ACC112 (cell line): ENCODE results near the gene SNX9.
"Not testable (repeated sequence)": the region's sequence is repeated elsewhere in the genome, so short reads cannot be mapped to it uniquely, and the experiment has no call there.

ENCODE experiments used
- H2AFZ ChIP-seq: fragments of 200-600 bp; sonication (generic); one replicate; pipeline ENCODE4 v1.6.0; 2017; ENCODE audit warnings: antibody characterized with exemption, low read length; ENCODE audit not compliant: unreplicated experiment
- H3K27ac ChIP-seq: fragments of 200-600 bp; sonication (generic); 2 replicates; pipeline ENCODE4 v1.5.1; 2014; ENCODE audit warnings: low read depth, mild to moderate bottlenecking, antibody characterized with exemption, low read length, moderate library complexity
- H3K27me3 ChIP-seq: fragments of 200-600 bp; sonication (generic); 2 replicates; pipeline ENCODE4 v1.6.1; 2014; ENCODE audit warnings: mild to moderate bottlenecking, antibody characterized with exemption, low read length, moderate library complexity, mixed read lengths; ENCODE audit not compliant: insufficient read depth
- H3K36me3 ChIP-seq: fragments of 200-600 bp; sonication (generic); 2 replicates; pipeline ENCODE4 v1.6.1; 2016; ENCODE audit warnings: mild to moderate bottlenecking, antibody characterized with exemption, low read length, moderate library complexity, mixed read lengths; ENCODE audit not compliant: insufficient read depth
- H3K4me1 ChIP-seq: fragments of 200-600 bp; sonication (generic); one replicate; pipeline ENCODE4 v1.6.1; 2016; ENCODE audit warnings: low read length, mixed read lengths; ENCODE audit not compliant: insufficient read depth, unreplicated experiment, control insufficient read depth
- H3K4me3 ChIP-seq: fragments of 200-600 bp; sonication (generic); 2 replicates; pipeline ENCODE4 v1.5.1; 2014; ENCODE audit warnings: mild to moderate bottlenecking, low read depth, low read length
- H3K79me2 ChIP-seq: fragments of 200-600 bp; sonication (generic); one replicate; pipeline ENCODE4 v1.6.0; 2016; ENCODE audit warnings: low read length; ENCODE audit not compliant: control insufficient read depth, unreplicated experiment, insufficient read depth

The SNX9 gene

DNA sequence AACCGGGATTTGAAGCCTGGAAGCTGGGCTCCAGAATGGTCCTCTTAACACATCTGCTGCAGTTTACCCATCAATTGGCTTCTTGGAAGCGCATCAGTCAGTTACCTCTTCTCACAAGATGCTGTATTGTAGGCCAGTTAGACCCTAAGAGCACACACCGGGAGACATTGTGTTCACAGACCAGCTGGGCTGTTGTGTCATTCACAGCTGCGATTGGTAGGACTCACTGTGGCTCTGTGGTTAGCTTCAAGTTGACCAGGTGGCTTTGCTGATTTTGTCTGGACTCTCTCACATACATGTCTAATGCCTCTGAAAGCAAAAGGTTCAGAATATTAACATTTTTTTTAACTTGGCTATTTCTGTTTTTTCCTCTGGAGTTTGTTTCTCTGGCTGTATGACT, 64.8 kb downstream of the SNX9 start:
- peaks cover 45% of the 10 kb centered on the region for H3K36me3 ChIP-seq
- no peak overlapping the region for H3K4me3 ChIP-seq
- no peak overlapping the region for H3K27ac ChIP-seq
- H3K27me3 ChIP-seq: no peaks in the 10 kb centered on the region
- no peak overlapping the region for H2AFZ ChIP-seq
- no peaks in the 10 kb centered on the region for H3K79me2 ChIP-seq
- no peaks in the 10 kb centered on the region for H3K4me1 ChIP-seq

GRCh38 chr6:157891544-157892362, 68.7 kb downstream of the SNX9 start:
- Histone ChIP-seq H3K27ac (no peak overlapping the region), H3K27me3 (no peaks in the 10 kb centered on the region), H3K36me3 (peaks cover 20% of the 10 kb centered on the region; the same call in 1 of the 2 replicates), H3K4me1 (no peaks in the 10 kb centered on the region), H3K4me3 (no peak overlapping the region), H2AFZ (no peak overlapping the region), H3K79me2 (no peaks in the 10 kb centered on the region)

GRCh38 chr6:157892363-157892877, 69.4 kb downstream of the SNX9 start:
- H3K27ac ChIP-seq: no peak overlapping the region
- H3K79me2 ChIP-seq: no peaks in the 10 kb centered on the region
- H3K27me3 ChIP-seq: no peaks in the 10 kb centered on the region
- H3K4me3 ChIP-seq: no peak overlapping the region
- peaks cover 18% of the 10 kb centered on the region; the same call in 1 of the 2 replicates for H3K36me3 ChIP-seq
- no peaks in the 10 kb centered on the region for H3K4me1 ChIP-seq
- no peak overlapping the region for H2AFZ ChIP-seq

DNA sequence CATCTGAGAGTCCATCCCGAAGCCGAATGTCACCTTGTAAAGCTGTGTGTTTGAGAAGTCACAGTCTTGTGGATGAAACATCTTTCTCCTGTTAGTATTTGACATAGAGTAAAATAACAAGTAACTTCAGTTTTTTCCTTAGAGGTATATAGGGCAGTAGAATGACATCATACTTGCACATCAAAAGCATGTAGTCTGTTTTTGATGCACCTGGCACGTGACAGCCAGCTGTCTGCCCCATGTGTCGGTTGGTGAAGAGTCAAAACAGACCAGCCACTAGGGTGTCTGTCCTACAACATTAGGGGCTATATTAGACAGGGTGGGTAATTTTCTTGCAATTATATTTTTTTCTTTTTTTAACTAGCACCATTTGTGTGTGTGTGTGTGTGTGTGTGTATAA, 70.2 kb downstream of the SNX9 start:
- Histone ChIP-seq H3K79me2 (no peaks in the 10 kb centered on the region), H3K27ac (no peak overlapping the region), H3K27me3 (no peaks in the 10 kb centered on the region), H3K36me3 (peaks cover 14% of the 10 kb centered on the region; the same call in 1 of the 2 replicates), H2AFZ (no peak overlapping the region), H3K4me3 (no peak overlapping the region), H3K4me1 (no peaks in the 10 kb centered on the region)

DNA sequence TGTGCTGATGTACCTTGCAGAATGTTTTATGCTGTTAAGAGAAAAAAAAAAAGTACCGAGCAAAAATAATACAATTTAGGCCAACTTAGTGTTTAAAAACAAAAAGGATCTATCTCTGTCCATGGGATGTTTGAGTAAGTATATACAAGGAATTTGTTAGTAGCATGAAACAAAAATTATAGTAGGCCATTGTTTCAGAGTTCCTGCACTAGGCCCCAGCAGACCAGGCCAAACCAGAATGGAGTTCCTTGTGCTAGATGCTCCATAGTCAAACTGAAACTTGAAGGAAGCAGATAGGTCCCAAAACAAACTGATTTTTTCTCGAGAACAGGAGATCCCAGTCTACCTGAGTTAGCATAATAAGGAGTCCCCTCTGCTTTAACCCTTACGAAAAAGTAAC, 72.5 kb downstream of the SNX9 start:
- H3K4me1 ChIP-seq: no peaks in the 10 kb centered on the region
- H2AFZ ChIP-seq: no peak overlapping the region
- no peak overlapping the region for H3K27ac ChIP-seq
- no peak overlapping the region for H3K4me3 ChIP-seq
- peaks cover 10% of the 10 kb centered on the region; the same call in 1 of the 2 replicates for H3K36me3 ChIP-seq
- H3K79me2 ChIP-seq: no peaks in the 10 kb centered on the region
- no peaks in the 10 kb centered on the region for H3K27me3 ChIP-seq

- Histone ChIP-seq H3K4me3 (no peak overlapping the region), H2AFZ (no peak overlapping the region)
Observed at GRCh38 chr6:157896932-157897331, 73.9 kb downstream of the SNX9 start.

GRCh38 chr6:157898169-157898568, 75.1 kb downstream of the SNX9 start:
- peaks cover 17% of the 10 kb centered on the region; the same call in 1 of the 2 replicates for H3K36me3 ChIP-seq
- H2AFZ ChIP-seq: no peak overlapping the region

More at GRCh38 chr6:157896932-157897331, 73.9 kb downstream of the SNX9 start:
- Histone ChIP-seq H3K27me3 (no peaks in the 10 kb centered on the region), H3K36me3 (peaks cover 12% of the 10 kb centered on the region; the same call in 1 of the 2 replicates), H3K79me2 (no peaks in the 10 kb centered on the region), H3K27ac (no peak overlapping the region), H3K4me1 (no peaks in the 10 kb centered on the region)

GRCh38 chr6:157898640-157899039, 75.6 kb downstream of the SNX9 start:
- no peak overlapping the region for H3K27ac ChIP-seq
- H3K36me3 ChIP-seq: peaks cover 20% of the 10 kb centered on the region; the same call in 1 of the 2 replicates
- H3K79me2 ChIP-seq: no peaks in the 10 kb centered on the region

More at GRCh38 chr6:157898169-157898568, 75.1 kb downstream of the SNX9 start:
- no peak overlapping the region for H3K27ac ChIP-seq
- no peaks in the 10 kb centered on the region for H3K27me3 ChIP-seq
- no peaks in the 10 kb centered on the region for H3K79me2 ChIP-seq
- H3K4me1 ChIP-seq: no peaks in the 10 kb centered on the region
- no peak overlapping the region for H3K4me3 ChIP-seq

GRCh38 chr6:157900262-157900661, 77.2 kb downstream of the SNX9 start:
- not testable (repeated sequence) for H3K27me3 ChIP-seq, H2AFZ ChIP-seq, H3K4me1 ChIP-seq, H3K79me2 ChIP-seq, H3K4me3 ChIP-seq, H3K27ac ChIP-seq
- H3K36me3 ChIP-seq: peaks cover 20% of the 10 kb centered on the region; the same call in 1 of the 2 replicates

More at GRCh38 chr6:157898640-157899039, 75.6 kb downstream of the SNX9 start:
- H3K27me3 ChIP-seq: no peaks in the 10 kb centered on the region
- no peak overlapping the region for H2AFZ ChIP-seq
- H3K4me1 ChIP-seq: no peaks in the 10 kb centered on the region
- no peak overlapping the region for H3K4me3 ChIP-seq

DNA sequence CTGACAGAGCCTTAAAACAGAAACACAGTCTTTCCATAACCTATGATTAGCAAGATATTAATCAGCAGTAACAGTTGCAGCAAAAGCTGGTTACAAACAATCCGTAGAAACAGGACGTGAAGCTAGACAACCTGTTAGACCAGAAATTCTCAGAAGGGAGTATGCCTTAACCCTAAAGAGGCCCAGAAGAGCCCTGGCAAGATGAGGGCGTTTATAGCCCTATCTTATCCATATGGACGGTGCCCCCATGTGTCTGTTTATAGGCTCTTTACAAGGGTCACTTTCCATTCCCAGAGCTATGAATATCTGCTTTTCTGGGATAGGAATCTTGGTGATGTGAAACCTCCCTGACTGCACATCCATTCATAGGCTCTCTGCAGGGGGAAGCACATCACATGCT, 77.7 kb downstream of the SNX9 start:
- H3K36me3 ChIP-seq: peaks cover 20% of the 10 kb centered on the region; the same call in 1 of the 2 replicates
- not testable (repeated sequence) for H2AFZ ChIP-seq

DNA sequence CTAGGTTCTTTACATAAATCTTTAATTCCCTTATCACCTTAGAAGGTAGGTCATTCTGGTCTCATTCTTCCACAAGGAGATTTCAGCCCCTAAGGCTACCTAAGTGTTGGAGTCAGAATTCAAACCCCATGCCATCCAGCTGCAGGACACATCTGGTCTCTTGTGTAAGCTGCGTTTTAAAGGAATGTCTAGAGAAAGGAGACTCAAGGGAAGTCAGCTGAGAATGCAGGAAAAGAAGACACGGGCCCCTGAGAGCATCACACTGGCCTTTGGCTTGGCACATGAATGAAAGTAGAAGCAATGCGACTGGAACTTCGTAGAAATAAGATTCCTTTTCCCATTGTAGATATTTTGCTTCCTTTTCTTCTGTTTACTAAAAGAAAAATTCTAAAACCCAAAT, 82.0 kb downstream of the SNX9 start:
- no peaks in the 10 kb centered on the region for H3K4me1 ChIP-seq
- peaks cover 32% of the 10 kb centered on the region for H3K36me3 ChIP-seq
- H3K27ac ChIP-seq: no peak overlapping the region
- H3K79me2 ChIP-seq: no peaks in the 10 kb centered on the region
- H2AFZ ChIP-seq: no peak overlapping the region
- H3K4me3 ChIP-seq: no peak overlapping the region
- H3K27me3 ChIP-seq: no peaks in the 10 kb centered on the region

More for the DNA sequence above, 77.7 kb downstream of the SNX9 start:
- not testable (repeated sequence) for H3K27me3 ChIP-seq, H3K79me2 ChIP-seq, H3K4me3 ChIP-seq, H3K27ac ChIP-seq, H3K4me1 ChIP-seq
